ENCODE data around the gene CRTAP. TPM values are rescaled to one million over a fixed set of nuclear protein-coding genes. Genes with fewer than 3 reads are reported as not detected.
"Not testable (repeated sequence)": the region's sequence is repeated elsewhere in the genome, so short reads cannot be mapped to it uniquely, and the experiment has no call there.

The CRTAP gene
- total RNA-seq (2022) (179 and 182 TPM in 2 replicates), Bru-seq, nascent RNA (percentile 81 among the genes with signal in this experiment), BruChase-seq, experiment 1, labeled RNA remaining after a 6-hour chase (percentile 87 among the genes with signal in this experiment), BruChase-seq, experiment 2, labeled RNA remaining after a 2-hour chase (percentile 82 among the genes with signal in this experiment)
- long read RNA-seq, full-length matches to known transcripts: 270 of 414 reads
- long read RNA-seq, partial matches to known transcripts: 3 of 414 reads
- long read RNA-seq, other reads (novel, unspliced or antisense): 141 of 414 reads

GRCh38 chr3:33113772-33114621 is at the start of gene CRTAP:
Gene CRTAP, plus strand, starts transcription at chr3:33114014. Its CDS starts 64 bp downstream, at chr3:33114078.
- Mint-ChIP-seq H3K9me3 (ENCODE audit: unreplicated experiment) (no peaks in the 10 kb centered on the region), H3K27ac (ENCODE audit: low read depth, unreplicated experiment) (peak within 1 kb of the TSS; percentile 79), H3K36me3 (ENCODE audit: insufficient read depth, unreplicated experiment) (peaks cover 15% of the 10 kb centered on the region), H3K4me3 (ENCODE audit: unreplicated experiment) (peak within 1 kb of the TSS; percentile 83), H3K27me3 (ENCODE audit: insufficient read depth, unreplicated experiment) (no peaks in the 10 kb centered on the region), H3K4me1 (ENCODE audit: insufficient read depth, unreplicated experiment) (peaks cover 30% of the 10 kb centered on the region)
- ChIA-PET CTCF (interaction anchor here (1.6 kb wide), 1 partner anchor 17 kb away, joined by 5 read pairs; no protein-coding TSS in a partner anchor), POLR2A (interaction anchor here (0.6 to 4.3 kb wide), 12 partner anchors 10 to 685 kb away, joined by 3 to 31 read pairs (median 5); partner anchors contain the start of genes GLB1, PDCD6IP and TMPPE)
- no TSS peak for BruUV-seq (replicated peaks)
- DNase-seq (ENCODE audit: unreplicated experiment): peak; percentile 94
- intact Hi-C loops (cut with micrococcal nuclease): loop anchor here (2.0 kb wide), 1 partner anchor 17 kb away; the partner anchor contains the start of genes GLB1 and TMPPE
- no peak for TF ChIP-seq CTCF (IDR thresholded peaks at IDR 0.05; ENCODE audit: unreplicated experiment)

- Mint-ChIP-seq H3K27me3 (ENCODE audit: insufficient read depth, unreplicated experiment) (no peaks in the 10 kb centered on the region), H3K27ac (ENCODE audit: low read depth, unreplicated experiment) (no peak overlapping the region), H3K36me3 (ENCODE audit: insufficient read depth, unreplicated experiment) (peaks cover 73% of the 10 kb centered on the region), H3K9me3 (ENCODE audit: unreplicated experiment) (no peaks in the 10 kb centered on the region), H3K4me3 (ENCODE audit: unreplicated experiment) (no peak overlapping the region), H3K4me1 (ENCODE audit: insufficient read depth, unreplicated experiment) (no peaks in the 10 kb centered on the region)
- TF ChIP-seq CTCF (IDR thresholded peaks at IDR 0.05; ENCODE audit: unreplicated experiment): no peak
- intact Hi-C loops (cut with micrococcal nuclease): no loop called here
- ChIA-PET CTCF (no interaction called here), POLR2A (no interaction called here)
- BruUV-seq (replicated peaks): no TSS peak
- DNase-seq (ENCODE audit: unreplicated experiment): peak; percentile 11
Measured at GRCh38 chr3:33064929-33065328, 48.9 kb upstream of the CRTAP start.

DNA sequence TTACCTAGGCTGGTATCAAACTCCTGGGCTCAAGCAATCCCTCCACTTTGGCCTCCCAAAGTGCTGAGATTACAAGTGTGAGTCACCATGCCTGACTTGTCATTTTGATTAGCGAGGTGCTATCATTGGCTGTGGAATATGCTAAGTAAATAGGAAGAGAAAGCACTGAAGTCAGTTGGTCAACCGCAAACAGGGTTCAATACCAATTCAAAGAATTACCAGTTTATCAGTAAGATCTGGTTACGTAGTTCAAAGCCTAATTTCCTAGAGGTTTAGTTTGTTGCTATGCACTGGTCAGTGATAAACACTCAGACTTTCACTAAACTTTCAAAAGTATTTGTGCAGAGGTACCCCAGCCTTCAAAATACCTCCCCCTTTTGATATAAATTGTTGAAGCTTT is 46.3 kb upstream of the CRTAP start:
- POLR2A ChIA-PET: no interaction called here
- H3K4me1 Mint-ChIP-seq (ENCODE audit: insufficient read depth, unreplicated experiment): no peaks in the 10 kb centered on the region
- peaks cover 69% of the 10 kb centered on the region for H3K36me3 Mint-ChIP-seq (ENCODE audit: insufficient read depth, unreplicated experiment)
- no TSS peak for BruUV-seq (replicated peaks)
- H3K27ac Mint-ChIP-seq (ENCODE audit: low read depth, unreplicated experiment): no peak overlapping the region
- no peak for DNase-seq (ENCODE audit: unreplicated experiment)
- CTCF ChIA-PET: interaction anchor here (0.7 to 1.2 kb wide), 3 partner anchors 134 to 889 kb away, joined by 3 to 4 read pairs (median 3); no protein-coding TSS in a partner anchor
- H3K9me3 Mint-ChIP-seq (ENCODE audit: unreplicated experiment): no peaks in the 10 kb centered on the region
- H3K4me3 Mint-ChIP-seq (ENCODE audit: unreplicated experiment): no peak overlapping the region
- intact Hi-C loops (cut with micrococcal nuclease): no loop called here
- TF ChIP-seq CTCF (IDR thresholded peaks at IDR 0.05; ENCODE audit: unreplicated experiment): no peak
- H3K27me3 Mint-ChIP-seq (ENCODE audit: insufficient read depth, unreplicated experiment): no peaks in the 10 kb centered on the region

DNA sequence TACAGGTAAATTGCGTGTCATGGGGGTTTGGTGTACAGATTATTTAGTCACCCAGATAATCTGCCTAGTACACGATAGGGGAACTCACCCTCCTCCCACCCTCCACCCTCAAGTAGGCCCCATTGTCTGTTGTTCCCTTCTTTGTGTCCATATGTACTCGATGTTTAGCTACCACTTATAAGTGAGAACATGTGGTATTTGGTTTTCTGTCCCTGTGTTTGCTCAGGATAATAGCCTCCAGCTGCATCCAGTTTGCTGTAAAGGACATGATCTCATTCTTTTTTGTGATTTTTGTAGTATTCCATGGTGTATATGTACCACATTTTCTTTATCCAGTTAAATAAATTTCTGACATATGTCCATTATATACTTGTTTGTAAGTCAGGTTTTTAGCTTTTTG is 44.0 kb upstream of the CRTAP start:
- not testable (repeated sequence) for H3K27me3 Mint-ChIP-seq (ENCODE audit: insufficient read depth, unreplicated experiment); H3K27ac Mint-ChIP-seq (ENCODE audit: low read depth, unreplicated experiment); BruUV-seq (replicated peaks); DNase-seq (ENCODE audit: unreplicated experiment); H3K9me3 Mint-ChIP-seq (ENCODE audit: unreplicated experiment); H3K4me1 Mint-ChIP-seq (ENCODE audit: insufficient read depth, unreplicated experiment); H3K4me3 Mint-ChIP-seq (ENCODE audit: unreplicated experiment)
- intact Hi-C loops (cut with micrococcal nuclease): loop anchor here (5.0 kb wide), 1 partner anchor 338 kb away; no protein-coding TSS in a partner anchor
- ChIA-PET POLR2A (interaction anchor here (0.6 to 1.2 kb wide), 4 partner anchors 8 to 371 kb away, joined by 3 read pairs; no protein-coding TSS in a partner anchor), CTCF (interaction anchor here (0.6 to 7.0 kb wide), 4 partner anchors 24 to 358 kb away, joined by 3 to 86 read pairs (median 4); partner anchors contain the start of gene CCR4)
- H3K36me3 Mint-ChIP-seq (ENCODE audit: insufficient read depth, unreplicated experiment): peaks cover 46% of the 10 kb centered on the region

Measured in MCF 10A (cell line).